GM21723 (cell line): ENCODE results near the gene OR4C6.

ENCODE experiments used
- ATAC-seq: cut with Tn5 transposase; IDR thresholded peaks from one replicate; pipeline ENCODE4 v1.9.1; 2021; ENCODE audit warnings: mild to moderate bottlenecking, moderate library complexity; ENCODE audit not compliant: unreplicated experiment

Gene OR4C6

DNA sequence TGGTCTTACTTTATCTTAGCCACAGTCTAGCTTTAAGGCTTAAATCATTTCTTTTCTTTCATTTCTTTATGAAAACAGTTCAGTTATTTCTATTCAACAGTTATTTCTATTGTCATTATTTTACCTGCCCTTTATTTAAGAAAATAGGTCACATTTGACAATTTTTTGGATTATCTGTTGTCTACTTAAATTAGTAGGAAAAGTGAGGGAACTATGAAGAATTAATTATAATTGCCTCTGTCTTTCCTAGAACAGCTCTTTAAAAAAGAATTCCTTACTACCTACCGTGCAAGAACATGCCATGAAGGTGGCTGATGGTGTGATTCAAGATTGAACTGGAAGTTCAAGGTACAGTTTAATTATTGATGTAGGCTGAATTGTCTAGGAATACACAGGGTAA lies at the start of gene OR4C6:
OR4C6 (plus strand) TSS at position 301 of the 400 bp plus-strand sequence. CDS start 2,966 bp downstream, outside the sequence.
- no peak for ATAC-seq

- no peak for ATAC-seq
Measured at GRCh38 chr11:55624531-55624930, 37.5 kb upstream of the OR4C6 start.

GRCh38 chr11:55634813-55635212 lies 27.2 kb upstream of the OR4C6 start, which contains the start of gene OR4P4:
Gene OR4P4, plus strand, starts transcription at chr11:55635113.
- ATAC-seq, result no peak

GRCh38 chr11:55648027-55648426 lies 14.0 kb upstream of the OR4C6 start, which contains the start of gene OR4S2:
Gene OR4S2, plus strand, starts transcription at chr11:55648327. Its CDS starts 2,577 bp downstream, at chr11:55650904.
- ATAC-seq, result no peak

GRCh38 chr11:55652560-55652959 lies 9.4 kb upstream of the OR4C6 start:
- ATAC-seq, result no peak

DNA sequence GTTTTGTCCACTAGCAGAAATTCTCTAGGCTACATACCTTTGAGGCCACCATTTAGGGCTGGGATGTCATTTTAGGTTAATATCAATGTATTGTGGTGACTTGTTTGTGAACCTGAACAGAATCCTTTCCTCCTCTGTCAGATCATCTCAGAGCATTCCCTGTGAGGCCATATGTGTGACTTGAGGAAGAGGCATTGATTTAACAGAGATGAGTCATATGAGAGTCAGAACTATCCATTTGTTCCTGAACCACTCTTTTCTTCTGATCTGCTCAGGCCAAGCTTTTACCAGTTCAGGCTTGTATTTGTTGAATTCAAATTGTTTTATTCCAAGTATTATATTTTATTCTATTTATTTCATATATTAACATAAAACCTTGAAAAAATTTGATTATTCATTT lies 6.9 kb upstream of the OR4C6 start:
- ATAC-seq, result no peak

- ATAC-seq, result peak; percentile 98
Measured at GRCh38 chr11:55658031-55658573, 3.9 kb upstream of the OR4C6 start.

- ATAC-seq, result peak; percentile 34
Measured at GRCh38 chr11:55658608-55659007, 3.4 kb upstream of the OR4C6 start.

GRCh38 chr11:55669376-55669775 lies 7.4 kb downstream of the OR4C6 start:
- ATAC-seq, result no peak

- no peak for ATAC-seq
Measured at GRCh38 chr11:55673860-55674259, 11.9 kb downstream of the OR4C6 start.

GRCh38 chr11:55697817-55698216 lies 35.8 kb downstream of the OR4C6 start:
- ATAC-seq, result peak; percentile 49

- ATAC-seq, result no peak
Measured at GRCh38 chr11:55701429-55701828, 39.4 kb downstream of the OR4C6 start.

GRCh38 chr11:55707029-55707428 lies 45.0 kb downstream of the OR4C6 start:
- no peak for ATAC-seq

DNA sequence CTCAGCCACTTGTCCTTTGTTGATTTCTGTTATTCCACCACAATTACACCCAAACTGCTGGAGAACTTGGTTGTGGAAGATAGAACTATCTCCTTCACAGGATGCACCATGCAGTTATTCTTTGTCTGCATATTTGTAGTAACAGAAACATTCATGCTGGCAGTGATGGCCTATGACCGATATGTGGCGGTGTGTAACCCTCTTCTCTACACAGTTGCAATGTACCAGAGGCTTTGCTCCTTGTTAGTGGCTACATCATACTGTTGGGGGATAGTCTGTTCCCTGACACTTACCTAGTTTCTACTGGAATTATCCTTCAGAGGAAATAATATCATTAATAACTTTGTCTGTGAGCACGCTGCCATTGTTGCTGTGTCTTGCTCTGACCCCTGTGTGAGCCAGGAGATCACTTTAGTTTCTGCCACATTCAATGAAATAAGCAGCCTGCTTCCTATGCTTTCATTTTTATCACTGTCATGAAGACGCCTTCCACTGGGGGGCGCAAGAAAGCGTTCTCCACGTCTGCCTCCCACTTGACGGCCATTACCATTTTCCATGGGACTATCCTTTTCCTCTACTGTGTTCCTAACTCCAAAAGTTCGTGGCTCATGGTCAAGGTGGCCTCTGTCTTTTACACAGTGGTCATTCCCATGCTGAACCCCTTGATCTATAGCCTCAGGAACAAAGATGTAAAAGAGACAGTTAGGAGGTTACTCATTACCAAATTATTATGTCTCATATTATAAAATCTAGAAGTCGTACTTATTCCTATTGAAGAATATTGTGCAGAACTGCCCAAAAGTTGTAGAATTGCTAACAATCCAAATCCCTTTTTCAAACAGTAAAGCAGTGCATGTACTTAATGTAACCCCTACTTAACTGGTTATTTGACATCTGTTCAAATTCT lies 53.2 kb downstream of the OR4C6 start:
- ATAC-seq, result no peak
